HG03139 (cell line): Measurements from ENCODE around the gene POP5.

Experiments
- ATAC-seq: cut with Tn5 transposase; IDR thresholded peaks from one replicate; pipeline ENCODE4 v1.9.1; 2021; ENCODE audit not compliant: unreplicated experiment

The POP5 gene

GRCh38 chr12:120590741-120591407, 9.7 kb upstream of the POP5 start:
- no peak for ATAC-seq

GRCh38 chr12:120588948-120589930, 8.0 kb upstream of the POP5 start:
- ATAC-seq, result no peak

GRCh38 chr12:120588371-120588770, 7.2 kb upstream of the POP5 start:
- ATAC-seq, result no peak

GRCh38 chr12:120586860-120587259, 5.7 kb upstream of the POP5 start:
- no peak for ATAC-seq

GRCh38 chr12:120586206-120586605, 5.0 kb upstream of the POP5 start:
- no peak for ATAC-seq

- no peak for ATAC-seq
Observed at GRCh38 chr12:120584343-120585149, 3.3 kb upstream of the POP5 start.

- ATAC-seq, result no peak
Observed at GRCh38 chr12:120583478-120584030, 2.4 kb upstream of the POP5 start.

GRCh38 chr12:120581998-120582397, 796 bp upstream of the POP5 start:
- ATAC-seq, result no peak

- ATAC-seq, result no peak
Observed at GRCh38 chr12:120579179-120579578, 2.0 kb downstream of the POP5 start.

- ATAC-seq, result no peak
Observed at GRCh38 chr12:120574106-120574505, 7.1 kb downstream of the POP5 start.

GRCh38 chr12:120573560-120573959, 7.6 kb downstream of the POP5 start:
- no peak for ATAC-seq

GRCh38 chr12:120571299-120571698, 9.9 kb downstream of the POP5 start:
- ATAC-seq, result no peak

- ATAC-seq, result no peak
Observed at GRCh38 chr12:120563495-120563894, 17.7 kb downstream of the POP5 start.

GRCh38 chr12:120562906-120563305, 18.3 kb downstream of the POP5 start:
- no peak for ATAC-seq

- no peak for ATAC-seq
Observed at GRCh38 chr12:120557589-120557988, 23.6 kb downstream of the POP5 start.

- no peak for ATAC-seq
Observed at GRCh38 chr12:120554678-120555077, 26.5 kb downstream of the POP5 start.

GRCh38 chr12:120546050-120546386, 35.2 kb downstream of the POP5 start:
- no peak for ATAC-seq

GRCh38 chr12:120544691-120545090, 36.5 kb downstream of the POP5 start:
- ATAC-seq, result no peak

- ATAC-seq, result no peak
Observed at GRCh38 chr12:120542166-120542565, 39.0 kb downstream of the POP5 start.

GRCh38 chr12:120540445-120540844, 40.8 kb downstream of the POP5 start:
- no peak for ATAC-seq

GRCh38 chr12:120539303-120539702, 41.9 kb downstream of the POP5 start:
- no peak for ATAC-seq
